HG02870 (cell line): ENCODE measurements around the gene TRIM27.
"Not testable (repeated sequence)": the region's sequence is repeated elsewhere in the genome, so short reads cannot be mapped to it uniquely, and the experiment has no call there.

ENCODE experiments used
- ATAC-seq: cut with Tn5 transposase; IDR thresholded peaks from one replicate; pipeline ENCODE4 v1.9.1; 2021; ENCODE audit warnings: mild to moderate bottlenecking, moderate library complexity; ENCODE audit not compliant: unreplicated experiment

Gene TRIM27

DNA sequence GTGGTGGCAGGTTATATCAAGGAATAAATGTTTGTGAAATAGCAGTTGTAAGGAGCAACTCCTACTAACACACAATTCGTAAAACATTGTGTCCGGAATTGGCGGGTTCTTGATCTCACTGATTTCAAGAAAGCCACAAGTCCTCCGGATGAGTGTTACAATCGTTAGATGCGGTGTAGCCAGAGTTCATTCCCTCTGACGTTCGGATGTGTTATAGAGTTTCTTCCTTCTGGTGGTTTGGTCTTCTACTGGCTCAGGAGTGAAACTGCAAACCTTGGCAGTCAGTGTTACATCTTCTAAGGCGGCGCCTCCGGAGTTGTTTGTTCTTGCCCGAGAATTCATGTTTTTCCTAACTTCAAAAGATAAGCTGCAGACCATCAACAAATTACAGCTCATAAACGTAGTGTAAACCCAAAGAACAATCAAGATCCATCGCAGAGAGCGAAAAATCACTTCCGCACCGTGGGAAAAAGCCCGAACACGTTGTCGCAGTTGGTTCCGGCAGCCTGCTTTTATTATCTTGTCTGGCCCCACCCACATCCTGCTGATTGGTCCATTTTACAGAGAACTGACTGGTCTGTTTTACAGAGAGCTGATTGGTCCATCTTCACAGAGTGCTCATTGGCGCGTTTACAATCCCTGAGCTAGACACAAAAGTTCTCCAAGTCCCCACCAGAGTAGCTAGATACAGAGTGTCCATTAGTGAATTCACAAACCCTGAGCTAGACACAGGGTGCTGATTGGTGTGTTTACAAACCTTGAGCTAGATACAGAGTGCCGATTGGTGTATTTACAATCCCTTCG is 58.2 kb downstream of the TRIM27 start:
- no peak for ATAC-seq

DNA sequence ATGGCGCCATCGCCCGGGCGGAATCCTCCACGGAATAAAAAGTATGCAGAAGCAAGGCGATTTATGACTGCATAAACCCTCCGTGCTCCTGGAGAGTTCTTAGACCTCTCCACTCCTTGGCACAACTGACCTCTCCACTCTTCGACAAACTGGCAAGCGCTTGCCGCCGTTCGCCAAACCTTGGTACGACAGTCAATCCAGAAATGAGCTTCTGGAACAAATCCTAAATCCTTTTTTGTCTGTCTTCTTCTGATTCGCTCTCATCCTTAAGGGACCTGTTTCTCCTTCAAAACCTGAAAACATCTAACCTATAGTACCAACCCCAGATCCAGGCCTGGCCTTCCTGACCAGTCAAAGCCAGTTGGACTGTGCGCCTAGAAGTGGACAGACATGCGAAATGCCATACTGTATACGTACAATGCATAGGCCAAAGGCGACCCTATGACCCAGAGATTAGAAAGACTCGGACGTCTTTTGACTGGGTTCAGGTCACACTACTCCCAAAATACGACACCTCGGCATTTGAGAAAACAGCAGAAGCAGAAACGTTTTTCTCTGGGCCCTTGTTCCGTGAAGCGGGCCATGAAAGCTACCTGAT is 59.4 kb downstream of the TRIM27 start:
- no peak for ATAC-seq

DNA sequence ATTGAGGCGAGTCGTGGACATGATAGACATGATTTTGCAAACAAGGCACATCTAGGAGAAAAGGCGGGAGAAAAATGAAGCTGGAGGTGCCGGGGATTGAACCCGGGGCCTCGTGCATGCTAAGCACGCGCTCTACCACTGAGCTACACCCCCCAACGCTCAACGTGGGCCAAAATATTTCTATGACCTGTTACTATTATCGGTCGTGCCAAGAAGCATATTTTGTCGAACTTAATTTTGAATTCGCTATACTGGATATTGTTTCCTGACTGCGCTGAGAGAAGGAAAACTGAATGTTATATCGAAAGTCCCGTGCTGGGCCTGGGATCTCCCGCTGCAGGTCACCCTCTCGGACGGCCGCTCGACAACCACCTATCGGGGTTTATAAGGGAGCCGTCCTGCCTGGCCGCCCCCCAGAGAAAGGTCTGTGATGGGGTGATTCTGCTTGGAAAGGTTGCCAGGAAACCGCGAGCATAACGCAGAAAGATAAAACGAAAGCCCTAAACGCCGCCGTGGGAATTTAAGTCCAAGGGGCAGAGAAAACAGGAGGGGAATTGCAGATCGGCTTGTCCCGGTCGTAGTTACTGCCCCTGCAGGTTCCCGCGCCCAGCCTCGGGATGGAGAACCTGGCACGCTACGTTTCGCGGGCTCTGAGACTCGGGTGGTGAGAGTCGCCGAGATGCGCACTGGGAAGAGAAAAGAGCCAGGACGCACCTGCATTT is 60.0 kb downstream of the TRIM27 start:
- no peak for ATAC-seq

DNA sequence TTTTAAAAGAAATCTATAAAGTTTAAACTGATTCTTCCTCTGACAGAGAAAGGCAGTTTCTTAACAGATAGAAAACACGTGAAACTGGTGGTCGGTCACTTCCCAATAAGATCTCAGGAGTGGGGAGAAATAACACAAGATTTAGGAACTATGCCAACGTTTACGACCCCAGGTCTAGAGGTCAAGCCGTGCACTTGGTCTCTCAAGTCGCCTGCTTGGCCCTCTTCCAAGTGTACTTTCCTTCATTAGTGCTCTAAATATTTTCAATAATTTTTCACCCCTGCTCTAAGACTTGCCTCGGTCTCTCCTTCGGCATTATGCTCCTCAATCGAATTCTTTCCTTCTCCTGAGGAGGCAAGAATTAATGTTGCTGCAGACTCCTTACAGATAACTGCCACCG is 61.7 kb downstream of the TRIM27 start:
- no peak for ATAC-seq

DNA sequence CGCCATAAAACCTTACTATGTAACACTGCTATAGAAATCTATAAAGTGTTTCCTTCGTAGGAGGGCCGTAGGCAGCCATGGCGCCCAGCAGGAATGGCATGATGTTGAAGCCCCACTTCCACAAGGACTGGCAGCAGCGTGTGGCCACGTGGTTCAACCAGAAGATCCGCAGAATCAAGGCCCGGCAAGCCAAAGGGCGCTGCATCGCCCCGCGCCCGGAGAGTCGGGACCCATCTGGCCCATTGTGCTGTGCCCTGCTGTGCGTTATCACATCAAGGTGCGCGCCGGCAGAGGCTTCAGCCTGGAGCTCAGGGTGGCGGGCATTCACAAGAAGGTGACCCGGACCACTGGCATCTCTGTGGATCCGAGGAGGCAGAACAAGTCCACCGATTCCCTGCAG is 62.4 kb downstream of the TRIM27 start:
- no peak for ATAC-seq

DNA sequence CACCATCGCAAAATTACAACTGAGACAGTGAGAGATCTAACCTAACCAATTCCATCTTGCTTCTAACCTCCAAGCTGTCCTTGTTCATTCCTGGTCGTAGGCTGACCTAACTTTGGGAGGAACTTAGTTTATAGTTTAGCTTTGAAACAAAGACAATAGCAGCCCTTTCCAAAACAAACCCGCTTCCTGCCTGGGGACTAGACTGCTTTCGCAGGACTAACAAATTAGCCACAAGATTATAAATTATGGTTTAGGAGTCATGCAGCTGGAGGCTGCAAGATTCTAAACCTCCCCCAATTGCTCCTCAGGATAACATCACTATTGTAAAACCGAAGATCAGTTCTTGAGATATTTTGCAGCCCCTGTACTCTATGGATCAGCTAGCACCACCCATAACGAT is 63.2 kb downstream of the TRIM27 start:
- no peak for ATAC-seq

DNA sequence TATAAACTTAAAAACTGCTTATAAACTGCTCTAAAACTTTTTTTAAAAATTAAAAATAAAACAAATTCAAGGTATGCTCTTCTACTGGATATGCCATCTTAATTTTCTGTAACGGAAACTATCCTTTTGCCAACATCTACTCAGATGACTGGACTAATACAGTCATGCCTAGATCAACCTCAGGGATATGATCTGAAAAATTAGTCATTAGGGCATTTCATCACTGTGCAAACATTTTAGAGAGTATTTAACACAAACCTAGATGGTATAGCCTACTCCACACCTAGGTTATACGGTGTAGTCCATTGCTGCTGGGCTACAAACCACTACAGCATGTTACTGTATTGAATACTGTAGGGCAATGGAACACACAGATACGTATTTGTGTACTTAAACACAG is 64.8 kb downstream of the TRIM27 start:
- ATAC-seq, result no peak

DNA sequence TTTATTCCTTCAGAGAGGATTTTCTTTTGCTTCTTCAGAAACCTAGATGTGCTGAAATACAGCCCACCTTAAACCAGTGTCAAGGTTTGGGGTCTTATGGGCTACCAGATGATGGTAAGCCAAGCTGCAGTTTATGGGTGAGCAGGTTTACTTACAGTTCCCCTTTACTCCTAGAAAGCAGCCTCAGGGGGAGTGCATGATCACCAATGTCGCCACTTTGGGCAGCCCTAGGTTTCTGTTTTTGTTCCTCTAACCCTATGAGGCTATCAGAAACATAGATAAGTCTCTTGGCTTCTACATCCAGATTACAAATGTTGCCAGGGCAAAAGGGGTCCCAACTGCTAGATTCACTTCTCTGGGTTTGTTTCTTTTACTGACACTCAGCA is 67.2 kb downstream of the TRIM27 start:
- ATAC-seq, result no peak

DNA sequence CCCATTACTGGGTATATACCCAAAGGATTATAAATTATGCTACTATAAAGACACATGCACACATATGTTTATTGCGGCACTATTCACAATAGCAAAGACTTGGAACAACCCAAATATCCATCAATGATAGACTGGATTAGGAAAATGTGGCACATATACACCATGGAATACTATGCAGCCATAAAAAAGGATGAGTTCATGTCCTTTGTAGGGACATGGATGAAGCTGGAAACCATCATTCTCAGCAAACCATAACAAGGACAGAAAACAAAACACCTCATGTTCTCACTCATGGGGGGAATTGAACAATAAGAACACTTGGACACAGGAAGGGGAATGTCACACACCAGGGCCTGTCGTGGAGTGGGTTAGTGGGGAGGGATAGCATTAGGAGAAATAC is 69.4 kb downstream of the TRIM27 start:
- ATAC-seq, result not testable (repeated sequence)
